ENCODE results near the gene ENDOU. TPM values are rescaled to one million over a fixed set of nuclear protein-coding genes. Genes with fewer than 3 reads are reported as not detected.

The ENDOU gene
- total RNA-seq, 1 experiment from 2014 or later, result 0.43 TPM

- CTCF ChIA-PET, result interaction anchor here (1.1 to 6.1 kb wide), 3 partner anchors 24 to 37 kb away, joined by 3 to 155 read pairs (median 4); no protein-coding TSS in a partner anchor
- POLR2A ChIA-PET, result no interaction called here
- DNase-seq, result no peak
- Histone ChIP-seq H3K27me3 (replicated peaks; ENCODE audit: control insufficient read depth, insufficient read depth, low read length) (no peaks in the 10 kb centered on the region), H3K4me3 (ENCODE audit: low read depth, low read length) (no peak overlapping the region), H3K9me3 (no peaks in the 10 kb centered on the region), H3K4me1 (no peaks in the 10 kb centered on the region), H3K36me3 (ENCODE audit: control insufficient read depth, insufficient read depth, low read length) (no peaks in the 10 kb centered on the region)
- peaks cover 5% of the 10 kb centered on the region for H3K36me3 Mint-ChIP-seq (ENCODE audit: insufficient read depth, unreplicated experiment)
- no peak for TF ChIP-seq CTCF (IDR thresholded peaks at IDR 0.05; ENCODE audit: insufficient read depth in 1 of 2, low read depth in 1 of 2, low read length in 1 of 2, severe bottlenecking in 1 of 2, unreplicated experiment in 1 of 2)
- intact Hi-C loops (cut with micrococcal nuclease; ENCODE audit: unreplicated experiment), result no loop called here
- H3K9me3 Mint-ChIP-seq (ENCODE audit: unreplicated experiment), result no peaks in the 10 kb centered on the region
- H3K27ac Mint-ChIP-seq (ENCODE audit: unreplicated experiment), result no peak overlapping the region
- H3K4me1 Mint-ChIP-seq (ENCODE audit: low read depth, unreplicated experiment), result peaks cover 8% of the 10 kb centered on the region
- H3K4me3 Mint-ChIP-seq (ENCODE audit: unreplicated experiment), result no peak overlapping the region
- BruUV-seq (replicated peaks), result no TSS peak
- H3K27me3 Mint-ChIP-seq (ENCODE audit: insufficient read depth, unreplicated experiment), result no peaks in the 10 kb centered on the region
Observed at GRCh38 chr12:47739297-47739696, 14.0 kb upstream of the ENDOU start.

DNA sequence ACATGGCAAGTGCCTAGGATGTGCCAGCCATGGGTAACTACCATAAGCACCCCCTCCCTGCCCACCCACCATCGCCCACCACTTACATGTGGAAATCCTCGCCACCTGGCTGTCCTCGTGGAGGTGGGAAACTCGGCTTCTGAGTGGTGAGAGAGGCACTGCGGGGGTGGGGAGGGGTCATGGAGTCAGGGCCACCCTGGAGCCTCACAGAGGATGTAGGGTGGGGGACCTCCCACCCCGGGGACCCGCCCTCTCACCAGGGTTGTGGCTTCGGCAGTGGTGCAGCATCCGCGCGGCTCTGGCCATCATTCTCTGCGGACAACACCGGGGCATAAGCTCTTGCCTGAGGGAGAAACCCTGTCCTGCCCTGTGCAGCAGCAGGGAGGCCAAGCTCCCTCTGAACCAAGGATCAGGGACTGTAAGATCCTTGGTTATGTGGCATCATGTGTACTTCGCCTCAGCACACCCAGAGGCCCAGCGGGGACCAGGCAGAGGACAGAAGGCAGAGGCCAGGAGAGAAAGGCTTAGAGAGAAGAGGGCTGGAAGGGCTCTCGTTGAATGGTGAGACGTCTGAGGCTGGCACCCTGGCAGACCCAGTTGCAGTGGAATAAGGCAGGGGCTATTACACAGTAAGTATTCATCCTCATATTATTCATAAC, 12.8 kb upstream of the ENDOU start:
- Mint-ChIP-seq H3K4me1 (ENCODE audit: low read depth, unreplicated experiment) (no peaks in the 10 kb centered on the region), H3K27me3 (ENCODE audit: insufficient read depth, unreplicated experiment) (no peaks in the 10 kb centered on the region), H3K27ac (ENCODE audit: unreplicated experiment) (no peak overlapping the region), H3K4me3 (ENCODE audit: unreplicated experiment) (no peak overlapping the region), H3K9me3 (ENCODE audit: unreplicated experiment) (no peaks in the 10 kb centered on the region), H3K36me3 (ENCODE audit: insufficient read depth, unreplicated experiment) (peaks cover 5% of the 10 kb centered on the region)
- POLR2A ChIA-PET, result no interaction called here
- no peak for TF ChIP-seq CTCF (IDR thresholded peaks at IDR 0.05; ENCODE audit: insufficient read depth in 1 of 2, low read depth in 1 of 2, low read length in 1 of 2, severe bottlenecking in 1 of 2, unreplicated experiment in 1 of 2)
- Histone ChIP-seq H3K27me3 (replicated peaks; ENCODE audit: control insufficient read depth, insufficient read depth, low read length) (no peaks in the 10 kb centered on the region), H3K36me3 (ENCODE audit: control insufficient read depth, insufficient read depth, low read length) (no peaks in the 10 kb centered on the region), H3K4me3 (ENCODE audit: low read depth, low read length) (no peak overlapping the region), H3K4me1 (no peaks in the 10 kb centered on the region), H3K9me3 (no peaks in the 10 kb centered on the region)
- no peak for DNase-seq
- no TSS peak for BruUV-seq (replicated peaks)
- CTCF ChIA-PET, result interaction anchor here (0.9 kb wide), 1 partner anchor 15 kb away, joined by 7 read pairs; no protein-coding TSS in a partner anchor
- intact Hi-C loops (cut with micrococcal nuclease; ENCODE audit: unreplicated experiment), result no loop called here

GRCh38 chr12:47736877-47737676, 11.8 kb upstream of the ENDOU start:
- Histone ChIP-seq H3K4me1 (no peaks in the 10 kb centered on the region), H3K4me3 (ENCODE audit: low read depth, low read length) (no peak overlapping the region), H3K9me3 (no peaks in the 10 kb centered on the region), H3K27me3 (replicated peaks; ENCODE audit: control insufficient read depth, insufficient read depth, low read length) (no peaks in the 10 kb centered on the region), H3K36me3 (ENCODE audit: control insufficient read depth, insufficient read depth, low read length) (no peaks in the 10 kb centered on the region)
- CTCF ChIA-PET, result interaction anchor here (0.6 to 1.6 kb wide), 6 partner anchors 11 to 1175 kb away, joined by 3 to 17 read pairs (median 3); partner anchors contain the start of gene ENDOU
- BruUV-seq (replicated peaks), result no TSS peak
- intact Hi-C loops (cut with micrococcal nuclease; ENCODE audit: unreplicated experiment), result no loop called here
- Mint-ChIP-seq H3K4me1 (ENCODE audit: low read depth, unreplicated experiment) (no peaks in the 10 kb centered on the region), H3K9me3 (ENCODE audit: unreplicated experiment) (no peaks in the 10 kb centered on the region), H3K27me3 (ENCODE audit: insufficient read depth, unreplicated experiment) (no peaks in the 10 kb centered on the region), H3K4me3 (ENCODE audit: unreplicated experiment) (no peak overlapping the region), H3K36me3 (ENCODE audit: insufficient read depth, unreplicated experiment) (peaks cover 5% of the 10 kb centered on the region), H3K27ac (ENCODE audit: unreplicated experiment) (no peak overlapping the region)
- no peak for TF ChIP-seq CTCF (IDR thresholded peaks at IDR 0.05; ENCODE audit: insufficient read depth in 1 of 2, low read depth in 1 of 2, low read length in 1 of 2, severe bottlenecking in 1 of 2, unreplicated experiment in 1 of 2)
- POLR2A ChIA-PET, result no interaction called here
- no peak for DNase-seq
